Right atrium auricular region (tissue), 2 donors: ENCODE results near the gene KCNK18. TPM values are rescaled to one million over a fixed set of nuclear protein-coding genes. Genes with fewer than 3 reads are reported as not detected.
A peak's percentile ranks its signal among the peaks of the same experiment; 100 is the strongest.
"Not testable (repeated sequence)": the region's sequence is repeated elsewhere in the genome, so short reads cannot be mapped to it uniquely, and the experiment has no call there.

ENCODE experiments used
- DNase-seq: peaks from one replicate; pipeline ENCODE4 v3.0.0-alpha.2; 2019; ENCODE audit warnings: low spot score
- H3K27ac ChIP-seq, 2 donors: fragments of 200-600 bp; sonication (generic); 1 replicate in 1 of 2; 2 replicates in 1 of 2; pipeline ENCODE4 v1.5.1; 2016 to 2019
- H3K27me3 ChIP-seq, 2 donors: fragments of 200-600 bp; sonication (generic); one replicate each; pipeline versions ENCODE4 v1.5.1 to v1.6.0; 2017 to 2019
- H3K36me3 ChIP-seq: fragments of 200-600 bp; sonication (generic); one replicate; pipeline ENCODE4 v1.5.1; 2016
- H3K4me1 ChIP-seq, 2 donors: fragments of 200-600 bp; sonication (generic); one replicate each; pipeline versions ENCODE4 v1.5.1 to v1.6.0; 2017 to 2019
- H3K4me3 ChIP-seq, 2 donors: fragments of 200-600 bp; sonication (generic); 1 replicate in 1 of 2; 2 replicates in 1 of 2; pipeline ENCODE4 v1.5.1; 2017 to 2019; ENCODE audit warnings: mild to moderate bottlenecking in 1 of 2, moderate library complexity in 1 of 2
- H3K9me3 ChIP-seq, 2 donors: fragments of 200-600 bp; sonication (generic); one replicate each; pipeline ENCODE4 v1.5.1; 2019
- total RNA-seq, 2 donors: library from RNA; depleted of rRNA; stranded (reverse); fragments of >200 nt; gene quantifications; one replicate each; pipeline ENCODE4 v1.1.0, GENCODE V29; 2016
- TF ChIP-seq, protein P1 (sequence below), 2 donors: fragments of 200-600 bp; sonication (generic); IDR thresholded peaks; one replicate each; pipeline ENCODE4 v1.5.1; 2019; ENCODE audit warnings: antibody characterized with exemption in 2 of 2

Gene KCNK18
- total RNA-seq, 2 donors from 2014 or later = not detected

DNA sequence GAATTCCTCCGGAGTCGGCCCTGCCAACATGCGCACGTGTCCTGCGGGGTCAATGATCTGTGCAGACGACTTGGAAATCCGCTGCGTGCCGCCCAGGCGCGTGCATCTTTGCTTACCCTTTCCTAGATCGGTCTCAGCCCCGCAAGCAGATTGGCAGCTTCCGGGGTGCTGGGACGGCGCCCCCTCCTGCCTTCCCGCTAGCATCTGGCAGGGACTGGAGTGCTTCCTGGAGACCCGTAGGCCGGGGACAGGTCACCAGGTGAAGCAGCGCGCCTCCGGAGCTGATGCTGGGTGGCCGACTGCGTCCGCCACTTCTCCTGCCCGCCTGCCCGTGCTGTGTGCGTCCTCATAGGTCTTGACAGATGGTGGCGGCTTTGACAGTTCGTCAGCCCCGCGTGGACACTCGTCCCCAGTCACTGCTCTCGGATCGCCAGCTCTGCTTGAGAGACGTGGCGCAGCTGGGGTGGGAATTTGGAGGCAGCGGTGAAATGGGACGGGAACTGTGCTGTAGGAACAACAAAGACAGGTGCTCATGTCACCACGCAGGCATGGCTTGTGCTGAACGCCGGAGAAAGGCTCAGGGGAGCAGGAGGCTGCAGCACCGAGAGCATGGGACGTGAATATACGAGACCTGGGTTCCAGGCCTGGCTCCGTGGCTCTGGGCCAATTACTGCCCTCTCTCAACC is 21.9 kb upstream of the KCNK18 start:
- Histone ChIP-seq H3K36me3 (no peaks in the 10 kb centered on the region), H3K9me3 (no peaks in the 10 kb centered on the region), H3K4me1 (peaks cover 0 to 14% of the 10 kb centered on the region in 2 donors), H3K27ac (no peak overlapping the region), H3K27me3 (peaks cover 3 to 6% of the 10 kb centered on the region in 2 donors), H3K4me3 (peak overlapping the region; percentile 11 to 43)
- no peak for DNase-seq
- TF ChIP-seq, protein P1, sequence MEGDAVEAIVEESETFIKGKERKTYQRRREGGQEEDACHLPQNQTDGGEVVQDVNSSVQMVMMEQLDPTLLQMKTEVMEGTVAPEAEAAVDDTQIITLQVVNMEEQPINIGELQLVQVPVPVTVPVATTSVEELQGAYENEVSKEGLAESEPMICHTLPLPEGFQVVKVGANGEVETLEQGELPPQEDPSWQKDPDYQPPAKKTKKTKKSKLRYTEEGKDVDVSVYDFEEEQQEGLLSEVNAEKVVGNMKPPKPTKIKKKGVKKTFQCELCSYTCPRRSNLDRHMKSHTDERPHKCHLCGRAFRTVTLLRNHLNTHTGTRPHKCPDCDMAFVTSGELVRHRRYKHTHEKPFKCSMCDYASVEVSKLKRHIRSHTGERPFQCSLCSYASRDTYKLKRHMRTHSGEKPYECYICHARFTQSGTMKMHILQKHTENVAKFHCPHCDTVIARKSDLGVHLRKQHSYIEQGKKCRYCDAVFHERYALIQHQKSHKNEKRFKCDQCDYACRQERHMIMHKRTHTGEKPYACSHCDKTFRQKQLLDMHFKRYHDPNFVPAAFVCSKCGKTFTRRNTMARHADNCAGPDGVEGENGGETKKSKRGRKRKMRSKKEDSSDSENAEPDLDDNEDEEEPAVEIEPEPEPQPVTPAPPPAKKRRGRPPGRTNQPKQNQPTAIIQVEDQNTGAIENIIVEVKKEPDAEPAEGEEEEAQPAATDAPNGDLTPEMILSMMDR (IDR thresholded peaks at IDR 0.05) = peak; percentile 2 to 27

DNA sequence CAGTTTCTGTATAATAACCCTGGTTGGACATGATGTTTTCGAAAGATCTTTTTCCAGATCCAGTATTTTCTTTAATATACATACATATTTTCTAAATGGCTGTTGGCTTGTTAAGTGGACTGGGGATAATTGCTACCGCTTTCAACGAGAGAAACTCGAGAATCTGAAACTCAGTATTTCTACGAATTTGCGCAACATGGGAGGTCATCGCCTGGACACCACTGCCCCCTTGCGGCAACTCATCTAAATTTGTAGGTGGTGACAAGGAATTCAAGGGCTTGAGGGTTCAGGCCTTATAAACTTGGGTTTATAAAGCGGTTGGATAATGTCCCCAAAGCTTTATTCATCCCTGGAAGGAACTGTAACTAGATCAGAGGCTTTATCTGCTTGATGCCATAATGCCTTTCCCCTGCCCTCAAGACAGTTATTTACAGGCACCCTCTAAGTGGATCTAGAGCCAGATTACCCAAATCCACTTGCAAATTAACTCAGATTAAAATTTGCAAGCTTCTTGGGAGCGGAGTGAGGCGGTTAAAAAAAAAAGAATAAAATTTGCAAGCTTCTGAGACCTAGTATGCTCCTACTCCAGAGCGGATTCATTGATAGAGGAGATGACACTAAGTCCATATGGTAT is 21.3 kb upstream of the KCNK18 start:
- TF ChIP-seq, protein P1 (IDR thresholded peaks at IDR 0.05) = peak; percentile 63 to 79
- Histone ChIP-seq H3K36me3 (no peaks in the 10 kb centered on the region), H3K27ac (no peak overlapping the region), H3K4me3 (peak overlapping the region; percentile 11 to 43), H3K27me3 (peaks cover 0 to 6% of the 10 kb centered on the region in 2 donors), H3K4me1 (peaks cover 0 to 14% of the 10 kb centered on the region in 2 donors), H3K9me3 (no peaks in the 10 kb centered on the region)
- DNase-seq = peak; percentile 84

DNA sequence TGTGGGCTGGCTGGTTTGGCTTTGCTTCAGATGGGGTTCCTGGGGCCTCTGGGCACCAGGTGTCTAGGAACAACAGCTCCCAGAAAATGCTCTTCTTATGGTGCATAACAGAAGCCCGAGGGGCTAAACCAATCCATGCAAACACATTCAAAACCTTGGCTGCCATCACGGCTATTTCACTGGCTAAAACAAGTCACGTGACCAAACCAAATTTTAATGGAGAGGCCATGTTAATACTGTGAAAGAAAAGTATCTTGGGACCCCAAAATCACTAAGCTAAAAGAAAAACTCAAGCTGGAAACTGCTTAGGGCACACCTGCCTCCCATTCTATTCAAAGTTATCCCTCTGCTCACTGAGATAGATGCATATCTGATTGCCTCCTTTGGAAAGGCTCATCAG is 19.1 kb upstream of the KCNK18 start:
- Histone ChIP-seq H3K4me1 (peaks cover 0 to 14% of the 10 kb centered on the region in 2 donors), H3K4me3 (no peak overlapping the region), H3K9me3 (no peaks in the 10 kb centered on the region), H3K27ac (no peak overlapping the region), H3K27me3 (peaks cover 0 to 3% of the 10 kb centered on the region in 2 donors), H3K36me3 (no peaks in the 10 kb centered on the region)
- no peak for DNase-seq
- TF ChIP-seq, protein P1 (IDR thresholded peaks at IDR 0.05) = no peak

DNA sequence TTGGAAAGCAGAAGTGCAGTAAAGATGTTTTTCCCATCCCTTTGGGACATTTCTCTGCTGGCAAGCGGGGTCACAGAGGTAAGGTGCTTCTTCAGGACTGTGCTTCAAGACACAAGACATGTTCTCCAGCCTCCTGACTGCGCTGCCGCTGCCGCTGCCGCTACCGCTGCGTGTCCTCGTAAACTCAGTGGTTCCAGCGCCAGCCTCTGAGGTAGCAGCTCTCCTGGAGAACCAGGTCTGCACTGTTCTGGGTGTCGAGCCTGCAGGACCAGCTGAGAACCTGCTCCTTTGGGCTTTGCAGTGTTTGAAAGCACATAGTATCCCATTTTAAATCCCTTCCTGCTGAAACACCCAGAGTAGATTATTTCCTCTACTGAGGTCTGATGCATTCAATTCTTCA is 13.0 kb upstream of the KCNK18 start:
- Histone ChIP-seq H3K4me3 (no peak overlapping the region), H3K9me3 (peaks cover 0 to 3% of the 10 kb centered on the region in 2 donors), H3K27ac (no peak overlapping the region), H3K36me3 (no peaks in the 10 kb centered on the region), H3K27me3 (peaks cover 0 to 3% of the 10 kb centered on the region in 2 donors), H3K4me1 (no peaks in the 10 kb centered on the region)
- no peak for DNase-seq
- TF ChIP-seq, protein P1 (IDR thresholded peaks at IDR 0.05) = no peak

DNA sequence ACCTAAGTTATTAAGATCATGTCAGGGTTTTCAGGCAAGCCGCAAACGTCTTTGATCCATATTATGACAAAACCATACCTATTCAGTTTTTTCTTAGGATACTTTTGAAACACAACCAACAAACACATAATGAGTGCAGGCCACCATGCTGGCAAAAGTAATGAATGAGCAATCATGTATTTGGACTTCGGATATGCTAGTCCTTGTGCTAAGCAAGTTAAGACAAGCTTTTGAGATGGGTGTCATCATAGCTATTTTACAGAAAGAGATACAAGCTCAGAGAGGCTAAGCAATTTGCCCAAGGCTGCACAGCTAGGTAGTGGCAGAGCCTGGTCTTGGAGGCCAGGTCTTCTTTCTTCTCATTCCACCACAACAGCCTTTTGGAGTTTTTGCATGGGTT is 12.5 kb upstream of the KCNK18 start:
- H3K9me3 ChIP-seq = peaks cover 0 to 9% of the 10 kb centered on the region in 2 donors
- no peaks in the 10 kb centered on the region for H3K4me1 ChIP-seq
- H3K27me3 ChIP-seq = peaks cover 0 to 3% of the 10 kb centered on the region in 2 donors
- DNase-seq = no peak
- H3K4me3 ChIP-seq = no peak overlapping the region
- TF ChIP-seq, protein P1 (IDR thresholded peaks at IDR 0.05) = no peak
- H3K36me3 ChIP-seq = no peaks in the 10 kb centered on the region
- H3K27ac ChIP-seq = no peak overlapping the region

DNA sequence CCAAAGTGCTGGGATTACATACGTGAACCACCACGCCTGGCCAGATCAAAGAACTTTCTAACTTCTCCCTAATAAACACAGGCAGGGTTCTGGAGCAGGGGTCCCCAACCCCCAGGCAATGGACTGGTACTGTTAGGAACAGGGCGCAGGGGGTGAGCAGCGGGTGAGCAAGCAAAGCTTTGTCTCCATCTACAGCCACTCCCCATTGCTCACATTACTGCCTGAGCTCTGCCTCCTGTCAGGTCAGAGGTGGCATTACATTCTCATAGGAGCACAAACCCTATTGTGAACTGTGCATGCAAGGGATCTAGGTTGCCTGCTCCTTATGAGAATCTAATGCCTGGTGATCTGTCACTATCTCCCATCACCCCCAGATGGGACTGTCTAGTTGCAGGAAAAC is 11.5 kb upstream of the KCNK18 start:
- not testable (repeated sequence) for H3K27me3 ChIP-seq, DNase-seq

More for the DNA sequence above, 11.5 kb upstream of the KCNK18 start:
- not testable (repeated sequence) for H3K4me1 ChIP-seq, H3K36me3 ChIP-seq, H3K4me3 ChIP-seq, H3K27ac ChIP-seq, H3K9me3 ChIP-seq
